SH-SY5Y (cell line): ENCODE data around the gene DPYD.

Experiments
- GATA2 ChIP-seq: IDR thresholded peaks from 2 replicates; pipeline ENCODE4 v1.6.1; 2011; ENCODE audit warnings: mild to moderate bottlenecking, low read depth, low read length
- GATA3 ChIP-seq: IDR thresholded peaks from 2 replicates; pipeline ENCODE4 v1.6.1; 2011; ENCODE audit warnings: low read depth, mild to moderate bottlenecking, low read length, moderate library complexity

DNA sequence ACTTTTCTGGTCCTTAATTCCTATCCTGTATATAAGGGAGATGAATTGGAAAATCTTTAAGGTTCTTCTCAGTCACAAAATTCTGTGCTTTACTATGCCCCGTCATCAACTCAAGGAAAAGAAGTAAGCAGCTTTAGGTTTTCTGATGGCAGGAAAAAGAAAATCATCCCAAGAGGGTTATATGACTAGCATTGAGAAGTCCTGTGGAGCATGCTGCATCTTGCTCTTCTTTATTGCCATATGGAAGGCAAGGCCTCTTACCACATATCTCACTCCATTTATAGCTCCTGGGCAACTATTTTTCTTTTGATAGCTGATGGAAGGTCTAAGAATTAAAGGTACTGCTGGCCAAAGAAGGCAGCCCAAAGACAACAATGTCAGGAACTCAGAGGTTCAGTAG lies 552.5 kb downstream of the DPYD start:
- TF ChIP-seq GATA2 (no peak), GATA3 (no peak)
